IPS-15b (cell line): Measurements from ENCODE around the gene NOSIP.

Source experiments
- H3K27me3 ChIP-seq: one replicate; pipeline ENCODE4 v1.6.1; 2013; ENCODE audit warnings: low read length; ENCODE audit not compliant: control insufficient read depth, insufficient read depth
- H3K36me3 ChIP-seq: one replicate; pipeline ENCODE4 v1.6.1; 2013; ENCODE audit warnings: low read length; ENCODE audit not compliant: control insufficient read depth, insufficient read depth
- H3K4me1 ChIP-seq: one replicate; pipeline ENCODE4 v1.6.1; 2013; ENCODE audit warnings: mild to moderate bottlenecking, low read length; ENCODE audit not compliant: control insufficient read depth, insufficient read depth
- H3K4me3 ChIP-seq: one replicate; pipeline ENCODE4 v1.5.1; 2013; ENCODE audit warnings: low read depth, low read length
- H3K9ac ChIP-seq: one replicate; pipeline ENCODE4 v1.6.1; 2013; ENCODE audit warnings: low read depth, mild to moderate bottlenecking, low read length
- H3K9me3 ChIP-seq: one replicate; pipeline ENCODE4 v1.6.1; 2013; ENCODE audit warnings: mild to moderate bottlenecking, low read length; ENCODE audit not compliant: control insufficient read depth, insufficient read depth

NOSIP gene

DNA sequence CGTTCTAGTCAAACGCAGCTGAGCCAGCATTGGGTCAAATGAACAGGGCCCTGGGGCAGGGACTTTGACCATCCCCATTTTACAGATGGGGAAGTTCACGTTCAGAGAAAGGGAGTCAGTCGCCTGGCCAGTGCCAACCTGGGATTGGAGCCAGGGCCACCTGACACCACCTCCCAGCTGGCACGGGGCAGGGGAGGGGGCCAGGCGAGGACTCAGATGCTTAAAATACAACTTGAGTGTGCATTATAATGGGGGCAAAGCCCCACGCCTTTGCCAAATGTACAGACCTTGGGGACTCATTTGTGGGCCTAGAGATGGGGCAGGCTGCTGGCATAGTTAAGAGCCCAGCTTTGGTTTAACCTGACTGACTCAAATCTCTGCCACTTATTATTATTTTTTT, 25.2 kb upstream of the NOSIP start:
- peaks cover 42% of the 10 kb centered on the region for H3K36me3 ChIP-seq
- no peaks in the 10 kb centered on the region for H3K9me3 ChIP-seq
- no peaks in the 10 kb centered on the region for H3K4me1 ChIP-seq
- H3K9ac ChIP-seq = no peak overlapping the region
- H3K4me3 ChIP-seq = no peak overlapping the region
- no peaks in the 10 kb centered on the region for H3K27me3 ChIP-seq

DNA sequence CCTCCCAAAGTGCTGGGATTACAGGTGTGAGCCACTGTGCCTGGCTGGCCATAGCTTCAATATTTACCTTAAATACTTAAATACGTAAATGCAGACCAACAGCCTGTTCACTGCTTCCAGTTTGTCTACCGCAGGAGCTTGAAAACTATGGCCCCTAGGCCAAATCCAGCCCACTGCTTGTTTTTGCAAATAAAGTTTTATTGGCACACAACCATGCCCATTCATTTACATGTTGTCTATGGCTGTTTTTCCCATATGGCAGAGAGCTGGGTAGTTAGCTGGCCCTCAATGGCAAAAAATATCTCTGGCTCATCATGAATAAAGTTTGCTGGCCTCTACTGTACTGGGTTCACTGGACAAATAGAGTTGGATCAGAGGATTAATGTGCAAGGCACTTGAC, 22.4 kb upstream of the NOSIP start:
- Histone ChIP-seq H3K4me1 (no peaks in the 10 kb centered on the region), H3K36me3 (peaks cover 48% of the 10 kb centered on the region), H3K9me3 (no peaks in the 10 kb centered on the region), H3K9ac (no peak overlapping the region), H3K27me3 (no peaks in the 10 kb centered on the region), H3K4me3 (no peak overlapping the region)

DNA sequence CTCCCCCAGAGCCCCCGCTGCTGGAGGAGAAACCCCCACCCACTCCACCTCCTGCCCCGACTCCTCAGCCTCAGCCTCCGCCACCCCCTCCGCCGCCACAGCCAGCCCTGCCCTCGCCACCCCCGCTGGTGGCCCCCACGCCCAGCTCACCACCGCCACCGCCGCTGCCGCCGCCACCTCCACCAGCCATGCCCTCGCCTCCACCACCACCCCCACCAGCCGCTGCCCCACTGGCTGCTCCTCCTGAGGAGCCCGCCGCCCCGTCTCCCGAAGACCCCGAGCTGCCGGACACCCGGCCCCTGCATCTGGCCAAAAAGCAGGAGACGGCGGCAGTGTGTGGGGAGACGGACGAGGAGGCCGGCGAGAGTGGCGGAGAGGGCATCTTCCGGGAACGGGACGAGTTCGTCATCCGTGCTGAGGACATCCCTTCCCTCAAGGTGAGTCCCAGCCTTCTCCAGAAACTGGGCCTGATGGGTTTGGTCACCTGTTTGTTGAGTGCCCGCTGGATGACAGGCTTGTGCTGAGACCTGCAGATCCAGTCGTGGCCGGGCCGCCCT, 21.2 kb upstream of the NOSIP start:
- H3K9ac ChIP-seq = no peak overlapping the region
- no peaks in the 10 kb centered on the region for H3K9me3 ChIP-seq
- no peaks in the 10 kb centered on the region for H3K27me3 ChIP-seq
- H3K4me1 ChIP-seq = no peaks in the 10 kb centered on the region
- peaks cover 56% of the 10 kb centered on the region for H3K36me3 ChIP-seq
- H3K4me3 ChIP-seq = no peak overlapping the region

DNA sequence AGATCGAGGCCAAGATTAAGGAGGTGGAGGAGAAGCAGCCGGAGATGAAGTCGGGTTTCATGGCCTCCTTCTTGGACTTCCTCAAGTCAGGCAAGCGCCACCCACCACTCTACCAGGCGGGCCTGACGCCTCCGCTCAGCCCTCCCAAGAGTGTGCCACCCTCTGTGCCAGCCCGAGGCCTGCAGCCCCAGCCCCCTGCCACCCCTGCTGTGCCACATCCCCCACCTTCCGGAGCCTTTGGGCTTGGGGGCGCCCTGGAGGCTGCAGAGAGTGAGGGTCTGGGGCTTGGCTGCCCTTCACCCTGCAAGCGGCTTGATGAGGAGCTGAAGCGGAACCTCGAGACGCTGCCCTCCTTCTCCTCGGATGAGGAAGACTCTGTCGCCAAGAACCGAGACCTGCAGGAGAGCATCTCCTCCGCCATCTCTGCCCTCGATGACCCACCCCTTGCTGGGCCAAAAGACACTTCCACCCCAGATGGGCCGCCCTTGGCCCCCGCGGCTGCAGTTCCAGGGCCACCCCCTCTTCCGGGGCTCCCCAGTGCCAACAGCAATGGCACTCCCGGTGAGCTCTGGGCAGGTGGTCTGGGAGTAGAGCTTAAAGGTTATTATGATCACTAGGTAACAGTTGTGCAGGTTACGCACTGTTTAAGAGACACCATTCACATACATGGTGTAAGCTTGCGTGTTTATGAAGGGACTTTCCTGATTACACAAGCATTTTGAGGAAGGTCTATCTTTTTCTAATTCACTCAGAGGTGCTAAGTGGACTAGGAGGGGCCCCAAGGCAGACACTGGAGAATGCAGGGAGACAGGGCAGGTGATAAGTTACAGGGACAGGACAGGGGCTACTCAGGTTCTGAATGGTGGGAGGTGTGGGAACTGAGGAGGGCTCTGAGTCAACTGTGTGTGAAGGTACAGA, 19.3 kb upstream of the NOSIP start:
- no peak overlapping the region for H3K4me3 ChIP-seq
- no peaks in the 10 kb centered on the region for H3K9me3 ChIP-seq
- H3K9ac ChIP-seq = no peak overlapping the region
- H3K4me1 ChIP-seq = no peaks in the 10 kb centered on the region
- peaks cover 68% of the 10 kb centered on the region for H3K36me3 ChIP-seq
- H3K27me3 ChIP-seq = no peaks in the 10 kb centered on the region

DNA sequence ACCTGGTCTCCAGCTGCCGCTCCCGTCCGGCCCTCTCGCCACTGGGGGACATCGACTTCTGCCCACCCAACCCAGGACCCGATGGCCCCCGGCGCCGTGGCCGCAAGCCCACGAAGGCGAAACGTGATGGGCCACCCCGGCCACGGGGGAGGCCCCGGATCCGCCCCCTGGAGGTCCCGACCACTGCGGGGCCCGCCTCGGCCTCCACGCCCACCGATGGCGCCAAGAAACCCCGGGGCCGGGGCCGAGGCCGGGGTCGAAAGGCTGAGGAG, 17.3 kb upstream of the NOSIP start:
- Histone ChIP-seq H3K4me3 (no peak overlapping the region), H3K9me3 (no peaks in the 10 kb centered on the region), H3K4me1 (peaks cover 6% of the 10 kb centered on the region), H3K9ac (no peak overlapping the region), H3K36me3 (peaks cover 64% of the 10 kb centered on the region), H3K27me3 (no peaks in the 10 kb centered on the region)

DNA sequence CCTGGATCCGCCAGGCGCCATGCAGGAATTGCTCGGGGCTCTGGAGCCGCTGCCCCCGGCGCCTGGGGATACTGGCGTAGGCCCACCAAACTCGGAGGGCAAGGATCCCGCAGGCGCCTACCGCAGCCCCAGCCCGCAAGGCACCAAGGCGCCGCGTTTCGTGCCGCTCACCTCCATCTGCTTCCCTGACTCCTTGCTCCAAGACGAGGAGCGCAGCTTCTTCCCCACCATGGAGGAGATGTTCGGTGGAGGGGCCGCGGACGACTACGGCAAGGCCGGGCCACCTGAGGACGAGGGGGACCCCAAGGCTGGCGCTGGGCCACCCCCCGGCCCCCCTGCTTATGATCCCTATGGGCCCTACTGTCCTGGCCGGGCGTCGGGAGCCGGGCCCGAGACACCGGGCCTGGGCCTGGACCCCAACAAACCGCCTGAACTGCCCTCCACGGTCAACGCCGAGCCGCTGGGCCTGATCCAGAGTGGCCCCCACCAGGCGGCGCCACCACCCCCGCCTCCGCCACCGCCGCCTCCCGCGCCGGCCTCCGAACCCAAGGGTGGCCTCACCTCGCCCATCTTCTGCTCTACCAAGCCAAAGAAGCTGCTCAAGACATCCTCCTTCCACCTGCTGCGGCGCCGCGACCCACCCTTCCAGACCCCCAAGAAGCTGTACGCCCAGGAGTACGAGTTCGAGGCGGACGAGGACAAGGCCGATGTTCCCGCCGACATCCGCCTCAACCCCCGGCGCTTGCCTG, 16.8 kb upstream of the NOSIP start:
- no peak overlapping the region for H3K9ac ChIP-seq
- peaks cover 60% of the 10 kb centered on the region for H3K36me3 ChIP-seq
- H3K4me1 ChIP-seq = peaks cover 6% of the 10 kb centered on the region
- no peaks in the 10 kb centered on the region for H3K27me3 ChIP-seq
- no peaks in the 10 kb centered on the region for H3K9me3 ChIP-seq
- H3K4me3 ChIP-seq = no peak overlapping the region

DNA sequence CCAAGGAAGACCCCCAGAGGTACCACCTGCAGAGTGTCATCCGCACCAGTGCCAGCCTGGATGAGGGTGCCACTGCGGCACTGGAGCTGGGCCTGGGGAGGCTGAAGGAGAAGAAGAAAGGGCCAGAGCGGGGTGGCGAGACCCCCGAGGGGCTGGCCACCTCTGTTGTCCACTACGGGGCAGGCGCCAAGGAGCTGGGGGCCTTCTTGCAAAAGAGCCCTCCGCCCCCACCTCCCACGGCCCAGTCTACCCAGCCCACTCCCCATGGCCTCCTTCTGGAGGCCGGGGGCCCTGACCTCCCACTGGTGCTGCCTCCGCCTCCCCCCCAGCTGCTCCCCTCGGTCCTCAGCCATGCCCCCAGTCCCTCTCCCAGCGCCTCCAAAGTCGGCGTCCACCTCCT, 16.1 kb upstream of the NOSIP start:
- Histone ChIP-seq H3K27me3 (no peaks in the 10 kb centered on the region), H3K36me3 (peaks cover 55% of the 10 kb centered on the region), H3K4me3 (no peak overlapping the region), H3K9me3 (no peaks in the 10 kb centered on the region), H3K4me1 (peaks cover 6% of the 10 kb centered on the region), H3K9ac (no peak overlapping the region)

DNA sequence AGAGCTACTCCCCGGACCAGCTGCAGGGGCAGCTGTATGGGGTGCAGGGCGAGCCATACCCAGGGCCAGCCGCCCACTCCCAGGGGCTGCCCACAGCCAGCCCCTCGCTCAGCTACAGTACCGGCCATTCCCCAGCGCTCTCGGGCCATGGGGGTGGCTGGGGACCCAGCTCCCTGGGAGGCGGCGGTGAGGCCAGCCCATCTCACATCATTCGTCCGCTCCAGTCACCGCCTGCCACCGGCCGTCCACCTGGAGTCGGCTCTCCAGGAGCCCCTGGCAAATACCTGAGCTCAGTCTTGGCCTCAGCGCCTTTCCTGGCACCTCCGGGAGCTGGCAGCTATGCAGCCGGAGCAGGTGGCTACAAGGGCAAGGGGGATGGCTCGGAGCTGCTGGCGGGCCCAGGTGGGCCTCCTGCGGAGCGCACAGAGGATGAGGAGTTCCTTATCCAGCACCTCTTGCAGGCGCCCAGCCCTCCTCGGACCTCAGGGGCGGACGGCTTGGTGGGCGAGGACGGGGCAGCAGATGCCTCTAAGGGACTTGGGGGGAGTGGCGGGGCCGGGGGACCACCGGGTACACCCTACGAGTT, 15.6 kb upstream of the NOSIP start:
- Histone ChIP-seq H3K9ac (no peak overlapping the region), H3K27me3 (no peaks in the 10 kb centered on the region), H3K4me1 (peaks cover 6% of the 10 kb centered on the region), H3K36me3 (peaks cover 55% of the 10 kb centered on the region), H3K4me3 (no peak overlapping the region), H3K9me3 (no peaks in the 10 kb centered on the region)

DNA sequence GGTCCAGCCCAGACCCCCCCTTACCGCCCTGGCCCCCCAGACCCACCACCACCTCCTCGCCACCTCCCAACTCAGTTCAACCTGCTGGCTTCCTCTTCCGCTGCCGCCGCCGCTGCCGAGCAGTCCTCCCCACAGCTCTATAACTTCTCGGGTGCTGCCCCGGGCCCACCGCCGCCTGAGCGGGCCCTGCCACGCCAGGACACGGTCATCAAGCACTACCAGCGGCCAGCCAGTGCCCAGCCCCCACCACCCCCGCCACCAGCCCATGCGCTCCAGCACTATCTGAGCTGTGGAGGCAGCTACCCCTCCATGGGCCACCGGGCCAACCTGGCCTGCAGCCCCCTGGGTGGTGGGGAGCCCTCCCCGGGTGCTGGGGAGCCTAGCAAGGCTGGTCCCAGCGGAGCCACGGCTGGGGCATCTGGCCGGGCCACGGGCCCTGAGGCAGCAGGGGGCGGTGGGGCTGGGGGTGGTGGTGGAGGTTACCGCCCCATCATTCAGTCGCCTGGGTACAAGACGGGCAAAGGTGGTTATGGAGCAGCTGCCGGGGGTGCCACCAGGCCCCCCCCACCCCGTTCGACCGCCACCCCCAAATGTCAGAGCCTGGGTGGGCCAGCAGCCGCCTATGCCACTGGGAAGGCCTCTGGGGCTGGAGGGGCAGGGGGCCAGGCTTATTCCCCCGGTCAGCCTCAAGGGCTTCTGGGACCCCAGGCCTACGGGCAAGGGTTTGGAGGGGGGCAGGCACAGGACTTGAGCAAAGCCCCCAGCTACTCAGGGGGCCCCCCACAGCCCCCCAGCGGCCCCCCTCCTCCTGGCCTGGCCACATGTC, 14.8 kb upstream of the NOSIP start:
- Histone ChIP-seq H3K4me3 (no peak overlapping the region), H3K9ac (no peak overlapping the region), H3K9me3 (no peaks in the 10 kb centered on the region), H3K4me1 (peaks cover 6% of the 10 kb centered on the region), H3K27me3 (no peaks in the 10 kb centered on the region), H3K36me3 (peaks cover 52% of the 10 kb centered on the region)

DNA sequence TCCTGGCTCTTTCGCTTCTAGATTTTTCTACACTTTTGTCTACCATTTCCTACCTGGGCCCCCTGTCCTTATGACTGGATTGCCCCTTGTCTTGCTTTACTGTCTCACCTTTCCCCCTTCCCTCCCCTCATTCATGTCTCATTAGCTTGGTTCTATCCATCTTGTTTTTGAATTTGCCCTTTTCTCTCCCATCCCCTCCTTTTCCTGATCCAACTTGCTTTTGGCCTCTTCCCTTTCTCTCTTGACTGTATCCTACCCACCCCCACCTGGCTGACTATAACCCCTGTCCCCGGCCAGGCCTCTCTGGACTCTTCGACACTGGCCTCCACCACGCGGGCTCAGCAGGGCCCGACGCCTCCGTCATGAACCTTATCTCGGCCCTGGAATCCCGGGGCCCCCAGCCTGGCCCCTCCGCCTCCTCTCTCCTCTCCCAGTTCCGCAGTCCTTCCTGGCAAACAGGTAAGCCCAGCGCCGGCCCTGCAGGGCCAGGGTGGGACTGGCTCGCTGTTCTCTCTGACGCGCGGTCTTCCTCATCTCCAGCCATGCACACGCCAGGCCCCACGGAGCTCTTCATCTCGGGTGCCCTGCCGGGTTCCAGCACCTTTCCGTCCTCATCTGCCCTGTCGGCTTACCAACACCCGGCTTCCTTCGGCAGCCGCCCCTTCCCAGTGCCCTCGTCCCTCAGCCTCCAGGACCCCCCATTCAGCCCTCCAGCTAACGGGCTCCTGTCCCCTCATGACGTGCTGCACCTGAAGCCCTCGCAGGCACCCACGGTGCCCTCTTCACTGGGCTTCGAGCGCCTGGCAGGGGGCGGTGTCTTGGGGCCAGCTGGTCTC, 14.0 kb upstream of the NOSIP start:
- Histone ChIP-seq H3K4me3 (peak overlapping the region; percentile 3), H3K9ac (no peak overlapping the region), H3K9me3 (no peaks in the 10 kb centered on the region), H3K36me3 (peaks cover 44% of the 10 kb centered on the region), H3K27me3 (no peaks in the 10 kb centered on the region), H3K4me1 (peaks cover 9% of the 10 kb centered on the region)
